GM21515 (cell line): ENCODE results near the gene EFNB1.

Source experiments
- ATAC-seq: cut with Tn5 transposase; IDR thresholded peaks from one replicate; pipeline ENCODE4 v1.9.1; 2021; ENCODE audit not compliant: unreplicated experiment

EFNB1 gene

DNA sequence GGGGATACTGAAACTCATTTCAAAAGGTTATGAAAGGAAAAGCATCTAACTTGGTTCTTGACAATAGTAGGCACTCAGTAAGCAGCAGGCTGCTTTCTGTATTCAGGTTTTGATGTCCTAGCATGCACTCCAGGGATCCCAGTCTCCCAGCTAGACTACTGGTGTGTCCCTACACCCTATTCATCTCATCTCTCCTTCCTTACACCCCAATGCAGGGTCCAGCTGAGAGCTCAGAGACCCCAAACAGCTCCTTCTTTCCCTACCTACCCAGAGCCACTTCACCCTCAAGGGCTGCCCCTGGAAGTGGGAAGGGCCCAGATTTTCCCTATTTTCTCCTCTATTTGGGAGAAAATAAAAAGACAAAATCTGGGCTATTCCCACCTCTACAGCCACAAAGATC is 1.6 kb upstream of the EFNB1 start:
- ATAC-seq: no peak

DNA sequence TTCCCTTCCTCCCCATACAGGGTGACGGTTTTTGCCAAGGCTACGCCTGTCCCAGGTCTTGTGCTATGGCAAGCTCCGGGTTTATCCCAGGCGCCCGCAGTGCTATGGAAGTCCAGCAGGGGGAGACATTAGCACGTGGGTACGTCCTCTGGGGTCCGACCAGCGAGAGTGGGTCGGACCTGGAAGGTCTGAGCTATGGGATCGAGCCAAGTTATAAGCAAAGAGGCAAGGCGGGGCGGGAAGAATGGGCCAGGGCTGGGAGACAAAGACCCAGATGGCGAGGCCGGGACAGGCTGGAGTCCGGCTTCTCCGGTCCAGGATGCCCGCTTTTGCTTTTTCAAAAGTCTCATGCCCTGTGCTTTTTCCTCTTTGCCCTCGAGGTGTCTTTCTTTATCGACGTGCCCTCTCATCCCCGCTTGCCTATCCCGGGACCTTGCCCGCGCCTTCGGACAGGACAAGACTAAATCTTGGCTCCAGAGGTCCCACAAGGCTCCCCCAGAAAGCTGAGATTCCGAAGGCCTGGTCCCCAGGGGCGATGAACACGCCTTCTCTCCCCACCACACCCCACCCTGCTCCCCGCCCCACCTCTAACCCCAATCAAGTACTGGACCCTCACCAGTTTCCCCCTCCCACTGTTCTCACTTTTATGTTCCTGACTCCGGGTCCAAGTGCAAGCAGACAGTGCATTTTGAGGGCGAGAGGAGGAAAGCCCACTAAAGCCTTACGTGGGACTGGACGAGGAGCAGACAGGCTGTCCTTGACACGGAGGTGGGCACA is 785 bp upstream of the EFNB1 start:
- peak; percentile 50 for ATAC-seq

DNA sequence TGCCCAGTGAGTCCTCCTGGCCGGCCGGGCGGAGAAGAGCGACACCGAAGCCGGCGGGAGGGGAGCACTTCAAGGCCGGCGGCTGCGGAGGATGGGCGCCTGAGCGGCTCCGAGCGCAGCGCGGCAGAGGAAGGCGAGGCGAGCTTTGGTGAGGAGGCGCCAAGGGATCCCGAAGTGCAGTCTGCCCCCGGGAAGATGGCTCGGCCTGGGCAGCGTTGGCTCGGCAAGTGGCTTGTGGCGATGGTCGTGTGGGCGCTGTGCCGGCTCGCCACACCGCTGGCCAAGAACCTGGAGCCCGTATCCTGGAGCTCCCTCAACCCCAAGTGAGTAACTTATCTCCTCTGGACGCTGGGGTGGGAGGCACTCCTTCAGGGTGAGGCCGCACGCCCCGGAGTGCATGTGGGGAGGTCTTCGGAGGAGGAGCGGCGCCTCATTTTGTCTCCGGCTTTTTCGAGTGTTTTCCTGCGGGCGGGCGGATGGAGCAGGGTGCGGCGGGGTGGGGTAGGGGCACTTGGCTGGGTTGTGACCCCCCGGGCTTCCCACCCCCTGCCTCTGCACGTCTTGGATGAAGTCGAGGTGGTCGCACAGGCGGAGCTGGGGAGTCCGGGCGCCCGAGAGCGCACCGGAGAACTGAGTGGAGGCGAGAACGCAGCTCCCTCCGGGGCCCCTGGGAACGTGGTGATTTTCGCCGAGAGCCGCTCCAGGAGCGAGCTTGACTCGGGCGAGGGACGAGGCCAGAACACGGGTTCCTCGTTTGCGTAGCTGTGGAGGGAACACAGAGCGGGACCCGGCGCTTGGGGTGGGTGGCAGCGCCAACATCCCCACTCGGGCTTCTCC is 979 bp downstream of the EFNB1 start:
- no peak for ATAC-seq

DNA sequence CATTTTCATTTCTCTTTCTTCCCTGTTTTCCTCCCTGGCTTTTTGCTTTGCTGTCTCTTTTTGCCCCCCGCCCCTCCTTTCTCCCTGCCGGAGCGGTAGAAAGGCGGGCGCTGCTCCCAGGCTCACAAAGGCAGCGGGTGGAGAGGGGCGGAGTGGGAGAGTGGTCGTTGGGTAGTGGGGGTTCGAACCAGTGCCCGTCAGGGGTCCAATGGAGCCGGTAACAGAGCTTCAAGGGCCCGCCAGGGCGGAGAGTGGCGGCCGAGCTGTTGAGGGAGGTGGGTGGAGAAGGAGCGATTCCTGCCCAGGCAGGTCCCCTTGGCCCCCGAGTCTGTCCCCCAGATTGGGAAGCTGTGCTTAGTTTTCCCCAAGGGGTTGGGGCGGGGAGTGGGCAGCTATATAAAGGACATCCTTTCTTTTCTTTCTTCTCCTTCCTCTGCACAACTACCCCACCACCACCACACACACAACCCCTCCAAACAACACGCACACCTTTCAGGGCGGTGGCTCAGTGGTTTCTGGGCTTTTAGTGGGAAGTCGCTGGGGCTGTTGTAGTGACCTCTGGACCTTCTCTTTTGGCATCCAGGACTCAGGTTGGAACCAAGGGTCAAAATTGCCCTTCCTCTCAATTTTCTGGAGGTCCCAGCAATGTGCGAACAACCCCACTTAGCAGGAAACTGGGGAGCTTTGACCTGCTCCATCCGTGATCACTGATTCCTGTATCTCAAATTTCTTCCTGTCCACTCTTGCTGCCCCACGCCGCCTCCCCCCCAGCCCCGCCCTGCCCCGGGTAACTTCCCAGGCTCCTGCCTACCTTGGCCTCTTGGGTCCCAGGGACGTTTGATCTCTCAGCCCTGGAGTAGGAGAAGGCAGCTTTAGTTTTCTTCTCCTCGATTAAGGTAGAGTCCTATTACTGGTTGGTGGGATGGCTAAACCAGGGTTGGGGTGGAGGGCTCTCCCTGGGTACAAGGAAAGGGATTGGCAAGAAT is 1.9 kb downstream of the EFNB1 start:
- ATAC-seq: no peak

DNA sequence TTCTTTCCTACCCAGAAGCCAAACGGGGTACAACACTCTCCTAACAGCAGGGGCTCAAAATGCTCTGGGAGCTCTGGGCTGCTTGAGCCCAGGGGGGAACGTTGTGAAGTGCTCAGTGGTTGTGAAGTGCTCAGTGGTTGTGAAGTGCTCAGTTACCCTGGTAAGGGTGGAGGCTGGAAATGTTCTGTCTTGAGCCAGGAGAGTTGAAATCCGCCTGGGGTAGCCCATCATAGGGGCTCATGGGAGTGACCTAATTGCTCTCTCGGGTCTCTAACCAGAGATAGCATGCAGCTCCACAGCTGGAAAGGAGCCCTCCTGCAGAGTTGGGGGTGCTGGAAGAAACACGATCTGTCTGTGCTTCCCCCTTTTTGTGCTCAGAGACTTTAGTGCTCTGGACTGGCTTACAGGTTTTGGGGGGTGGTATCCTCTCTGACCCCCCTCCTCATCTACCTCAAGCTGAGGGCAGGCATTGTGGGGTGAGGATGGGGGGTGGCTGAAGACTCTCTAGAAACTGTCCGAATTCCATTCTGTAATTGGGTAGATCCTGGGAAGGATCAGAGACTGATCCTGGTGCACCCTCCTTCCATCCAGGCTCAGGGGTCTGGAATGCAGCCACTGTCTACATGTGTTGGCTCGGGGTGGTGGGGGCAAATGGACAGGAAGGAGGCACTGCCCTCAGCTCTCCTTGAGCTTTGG is 2.7 kb downstream of the EFNB1 start:
- ATAC-seq: no peak

DNA sequence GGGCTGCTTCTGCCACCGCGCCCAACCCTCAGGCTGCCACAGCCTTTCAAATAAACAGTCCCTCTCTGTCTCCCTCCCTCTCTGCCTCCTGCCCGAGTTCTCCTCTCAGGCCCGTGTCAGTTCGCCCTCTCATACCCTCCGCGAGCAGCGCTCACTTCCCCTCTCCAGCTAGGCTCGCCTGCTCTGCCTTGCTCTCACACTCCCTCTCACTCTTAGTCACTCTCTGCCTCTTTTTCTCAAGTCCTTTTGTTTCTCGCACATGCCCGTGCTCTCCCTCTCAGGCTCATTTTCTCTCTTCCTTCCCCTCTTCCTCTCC is 3.2 kb downstream of the EFNB1 start:
- peak; percentile 42 for ATAC-seq

DNA sequence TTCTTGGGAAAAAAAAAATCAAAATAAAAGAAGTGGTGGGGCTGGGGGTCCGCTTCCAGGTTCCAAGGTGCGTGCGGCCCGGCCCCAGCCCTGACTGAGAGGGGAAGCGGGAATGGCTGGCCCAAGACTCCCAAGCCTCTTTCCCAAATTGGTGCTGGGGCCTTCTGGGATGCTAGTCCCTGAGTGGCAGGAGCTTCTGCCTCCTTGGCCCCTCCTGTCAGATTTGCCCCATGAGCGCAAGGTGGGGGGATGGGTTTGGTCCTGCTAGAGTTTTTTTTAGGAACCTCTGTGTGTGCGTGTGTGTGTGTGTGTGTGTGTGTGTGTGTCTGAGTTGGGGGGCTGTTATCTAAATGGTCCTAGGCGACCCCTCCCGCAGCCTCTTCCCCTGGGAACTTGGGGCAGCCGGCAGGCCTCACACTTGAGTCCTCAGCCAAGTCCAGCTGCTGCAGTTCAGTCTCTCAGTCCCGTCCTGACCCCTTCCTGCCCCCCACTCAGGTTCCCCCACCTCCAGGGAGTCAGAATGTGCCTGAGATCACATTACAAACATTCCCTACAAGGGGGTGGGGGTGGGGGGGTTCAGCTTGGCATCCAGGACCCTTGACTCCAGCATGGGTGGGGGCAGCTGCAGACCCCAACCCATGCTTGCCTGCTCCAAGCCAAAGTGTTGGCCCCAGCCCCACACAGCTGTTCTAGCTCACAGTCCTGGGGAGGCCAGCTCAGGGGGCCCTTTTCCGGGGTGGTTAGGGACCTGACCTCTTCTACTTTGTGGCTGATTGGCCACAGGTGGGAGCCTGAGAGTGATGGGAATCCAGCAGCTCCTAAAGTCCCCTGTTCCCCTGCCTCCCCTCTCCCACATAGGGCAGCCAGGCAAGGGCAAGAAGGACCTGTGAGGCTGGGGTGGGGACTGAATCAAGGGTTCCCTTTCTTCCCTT is 4.0 kb downstream of the EFNB1 start:
- no peak for ATAC-seq

DNA sequence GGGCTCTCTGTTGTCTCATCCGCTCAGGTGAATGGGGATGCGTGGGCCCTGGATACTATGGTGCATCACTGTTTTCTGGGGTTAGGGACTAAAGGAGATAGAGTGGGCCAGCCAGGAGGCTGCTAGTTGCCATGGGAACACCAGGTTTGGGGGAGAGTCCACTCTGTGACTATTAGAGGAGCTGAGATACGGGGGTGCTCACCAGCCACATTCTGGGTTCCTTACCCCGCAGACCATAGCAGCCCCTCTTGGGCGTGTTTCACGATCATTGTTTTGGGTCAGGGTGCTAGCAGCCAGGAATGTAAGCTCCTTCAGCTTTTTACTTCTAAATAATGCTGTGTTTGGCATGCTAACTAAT is 4.6 kb downstream of the EFNB1 start:
- ATAC-seq: no peak

DNA sequence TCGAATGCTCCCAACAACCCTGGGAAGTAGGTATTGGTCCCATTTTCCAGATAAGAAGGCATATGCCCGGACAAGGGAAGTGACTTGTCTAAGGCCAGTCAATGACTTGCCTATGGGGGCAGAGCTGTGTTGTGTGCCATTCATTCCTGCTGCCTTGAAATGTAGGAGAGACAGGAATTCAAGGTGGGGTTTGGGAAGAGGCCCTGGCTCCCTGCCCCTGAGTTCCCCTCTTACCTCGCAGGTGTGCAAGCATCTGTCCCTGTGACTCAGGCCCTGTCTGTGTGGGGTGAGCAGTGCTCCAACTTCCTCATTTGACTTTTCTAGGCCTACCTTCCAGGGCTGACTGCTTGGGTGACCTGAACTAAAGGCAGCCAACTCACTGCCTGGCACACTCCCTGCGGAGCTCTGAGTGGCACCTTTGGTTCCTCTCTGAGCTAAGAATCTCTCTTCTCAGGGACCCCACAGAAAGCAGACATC is 5.1 kb downstream of the EFNB1 start:
- ATAC-seq: no peak

- ATAC-seq: no peak
These were observed 5.7 kb downstream of the EFNB1 start for GRCh38 chrX:68834371-68835103.

GRCh38 chrX:68835104-68835442 is 6.3 kb downstream of the EFNB1 start:
- ATAC-seq: no peak

DNA sequence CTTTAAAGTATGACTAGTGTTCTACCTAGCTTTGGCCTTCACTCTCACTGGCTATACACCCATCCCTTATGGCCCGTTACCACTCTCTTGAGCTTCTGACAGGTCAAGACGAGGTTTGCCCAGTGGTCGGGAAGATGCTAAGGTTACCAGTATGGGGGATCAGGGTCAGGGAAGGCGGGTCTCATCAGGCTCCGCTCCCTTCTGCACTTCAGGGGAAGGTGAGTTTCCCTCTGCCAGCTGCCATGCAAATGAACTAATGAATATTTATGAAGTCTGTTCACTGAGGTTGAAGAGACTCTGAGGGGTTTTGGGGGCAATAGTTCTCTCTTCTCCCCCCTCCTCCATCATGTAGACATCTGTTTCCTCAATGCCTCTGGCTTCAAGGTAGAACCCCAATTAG is 6.6 kb downstream of the EFNB1 start:
- ATAC-seq: no peak

DNA sequence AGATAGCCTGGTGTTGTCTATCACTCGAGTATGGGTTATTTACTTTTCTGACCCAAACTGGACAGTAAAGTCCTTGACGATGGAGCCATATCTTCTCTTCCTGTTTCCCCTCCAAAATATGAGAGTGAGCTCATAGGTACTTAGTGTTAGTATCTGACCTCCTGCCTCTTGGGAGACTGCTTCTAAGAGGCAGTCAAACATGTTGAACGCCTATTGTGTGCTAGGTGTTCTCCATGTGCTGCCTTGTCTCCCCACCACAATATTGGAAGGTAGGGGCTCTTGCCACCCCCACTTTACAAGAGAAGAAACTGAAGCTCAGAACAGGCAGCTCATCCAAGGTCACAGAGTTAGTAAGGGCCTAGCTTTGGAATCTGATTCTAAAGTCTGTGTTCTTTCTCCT is 8.3 kb downstream of the EFNB1 start:
- no peak for ATAC-seq

GRCh38 chrX:68838571-68838910 is 9.7 kb downstream of the EFNB1 start:
- ATAC-seq: no peak

DNA sequence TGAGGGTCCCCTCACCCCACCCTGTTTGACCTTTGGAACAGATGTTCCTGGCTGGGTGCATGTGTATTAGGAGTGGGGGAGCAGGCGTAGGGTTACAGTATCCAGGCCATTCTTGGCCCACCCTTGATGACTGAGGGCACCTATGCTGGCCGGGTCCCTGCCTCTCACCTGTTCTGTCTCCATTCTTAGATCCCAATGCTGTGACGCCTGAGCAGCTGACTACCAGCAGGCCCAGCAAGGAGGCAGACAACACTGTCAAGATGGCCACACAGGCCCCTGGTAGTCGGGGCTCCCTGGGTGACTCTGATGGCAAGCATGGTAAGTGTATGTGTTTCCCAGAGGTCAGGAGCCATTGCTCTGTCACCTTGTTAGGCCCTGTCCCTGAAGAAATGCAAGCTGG is 10.9 kb downstream of the EFNB1 start:
- ATAC-seq: no peak

DNA sequence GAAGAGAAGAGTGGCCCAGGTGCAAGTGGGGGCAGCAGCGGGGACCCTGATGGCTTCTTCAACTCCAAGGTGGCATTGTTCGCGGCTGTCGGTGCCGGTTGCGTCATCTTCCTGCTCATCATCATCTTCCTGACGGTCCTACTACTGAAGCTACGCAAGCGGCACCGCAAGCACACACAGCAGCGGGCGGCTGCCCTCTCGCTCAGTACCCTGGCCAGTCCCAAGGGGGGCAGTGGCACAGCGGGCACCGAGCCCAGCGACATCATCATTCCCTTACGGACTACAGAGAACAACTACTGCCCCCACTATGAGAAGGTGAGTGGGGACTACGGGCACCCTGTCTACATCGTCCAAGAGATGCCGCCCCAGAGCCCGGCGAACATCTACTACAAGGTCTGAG is 11.4 kb downstream of the EFNB1 start:
- ATAC-seq: no peak

DNA sequence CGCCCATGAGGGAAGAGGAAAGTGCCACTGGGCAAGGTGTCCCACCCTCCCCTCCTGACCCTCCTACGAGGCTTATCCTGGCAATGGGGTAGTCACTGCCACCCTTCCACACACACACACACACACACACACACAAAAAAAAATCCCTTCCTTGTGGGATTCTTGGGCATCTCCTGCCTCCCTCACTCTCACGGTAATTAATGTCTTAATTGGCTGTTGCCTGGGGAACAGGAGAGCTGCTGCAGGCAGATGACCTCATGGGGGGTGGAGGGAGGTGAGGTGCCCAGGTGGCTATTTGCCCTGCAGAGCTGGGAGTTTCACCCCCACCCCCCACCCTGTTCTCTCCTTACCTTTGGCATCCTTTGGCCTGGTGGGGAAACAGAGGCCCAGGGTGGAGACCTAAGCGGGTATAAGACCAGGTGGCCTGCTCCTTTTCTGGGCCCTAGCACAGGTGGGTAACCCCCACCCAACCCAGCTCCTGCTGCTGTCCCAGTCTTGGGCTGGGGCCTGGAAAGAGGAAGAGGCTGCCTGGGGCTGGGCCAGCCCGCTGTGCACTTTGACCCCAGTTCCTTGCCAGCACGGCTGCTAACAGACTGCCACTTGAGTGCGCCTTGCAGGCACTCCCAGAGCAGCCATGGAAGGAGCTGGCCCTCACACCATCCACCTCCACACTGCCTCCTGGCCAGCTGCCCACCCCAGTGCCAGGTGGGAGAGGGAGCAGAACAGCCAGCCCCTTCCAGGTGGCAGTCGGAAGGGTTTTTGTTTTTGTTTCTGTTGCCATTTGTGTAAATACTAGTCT is 12.6 kb downstream of the EFNB1 start:
- ATAC-seq: no peak

- no peak for ATAC-seq
These were observed 13.5 kb downstream of the EFNB1 start for GRCh38 chrX:68842351-68842750.
